PC-3 (cell line): Measurements from ENCODE around the gene PKNOX1.

ENCODE experiments used
- CTCF ChIP-seq: fragments of 300-600 bp; sonication (generic); conservative IDR thresholded peaks from 2 replicates; pipeline ENCODE4 v1.5.1; 2017; ENCODE audit warnings: antibody characterized with exemption, low read depth, mild to moderate bottlenecking, low read length
- EZH2 ChIP-seq: fragments of 300-600 bp; sonication (generic); IDR thresholded peaks from one replicate; pipeline ENCODE4 v1.6.1; 2017; ENCODE audit warnings: antibody characterized with exemption, mild to moderate bottlenecking, low read length; ENCODE audit not compliant: unreplicated experiment
- EZH2phosphoT487 ChIP-seq: fragments of 300-600 bp; sonication (generic); IDR thresholded peaks from 2 replicates; pipeline ENCODE4 v1.6.1; 2018; ENCODE audit warnings: mild to moderate bottlenecking, antibody characterized with exemption, low read length, borderline replicate concordance

- TF ChIP-seq CTCF (no peak), EZH2 (no peak), EZH2phosphoT487 (no peak)
Measured at GRCh38 chr21:42942244-42942643, 32.1 kb upstream of the PKNOX1 start.
